ENCODE data around the gene SLC26A1.

The SLC26A1 gene

DNA sequence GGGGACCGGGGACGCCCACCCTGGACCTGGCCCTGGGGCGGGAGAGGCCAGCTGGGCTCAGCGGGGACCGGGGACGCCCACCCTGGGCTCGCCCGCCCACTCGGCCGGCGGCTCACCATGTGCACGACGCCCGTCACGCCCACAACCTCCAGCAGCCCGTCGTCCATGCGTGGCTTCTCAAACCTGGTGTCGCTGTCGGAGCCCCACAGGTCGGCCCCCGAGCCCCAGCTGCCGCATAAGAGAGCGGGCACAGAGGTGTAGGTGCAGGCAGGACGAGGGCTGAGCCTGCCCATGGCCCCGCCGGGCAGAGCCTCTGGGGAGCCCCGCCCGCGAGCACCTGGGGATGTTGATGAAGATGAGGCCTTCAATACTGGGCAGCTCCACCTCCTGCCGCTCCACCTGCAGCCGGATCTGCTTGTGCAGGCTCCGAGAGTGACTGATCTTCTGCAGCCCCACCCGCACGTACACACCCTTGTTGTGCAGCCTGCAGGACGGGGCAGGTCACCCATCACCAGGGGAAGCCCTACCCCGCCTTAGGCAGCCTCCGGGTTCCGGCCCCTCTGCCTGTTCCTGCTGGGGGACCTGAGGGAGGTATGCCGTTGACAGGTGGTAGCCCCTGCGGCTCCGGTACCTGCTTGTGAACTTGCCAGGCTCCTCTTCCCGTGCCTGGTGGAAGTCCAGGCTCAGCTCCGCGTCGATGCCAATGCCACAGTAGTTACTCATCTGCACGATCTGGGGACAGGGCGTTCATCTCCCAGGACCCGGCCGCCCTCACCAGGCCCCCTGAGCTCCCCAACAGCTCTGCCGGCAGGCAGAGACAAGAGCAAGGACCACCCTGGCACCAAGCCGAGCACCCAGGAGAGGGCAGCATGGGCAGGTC lies 31.6 kb downstream of the SLC26A1 start:
- TF ChIP-seq, protein P1, sequence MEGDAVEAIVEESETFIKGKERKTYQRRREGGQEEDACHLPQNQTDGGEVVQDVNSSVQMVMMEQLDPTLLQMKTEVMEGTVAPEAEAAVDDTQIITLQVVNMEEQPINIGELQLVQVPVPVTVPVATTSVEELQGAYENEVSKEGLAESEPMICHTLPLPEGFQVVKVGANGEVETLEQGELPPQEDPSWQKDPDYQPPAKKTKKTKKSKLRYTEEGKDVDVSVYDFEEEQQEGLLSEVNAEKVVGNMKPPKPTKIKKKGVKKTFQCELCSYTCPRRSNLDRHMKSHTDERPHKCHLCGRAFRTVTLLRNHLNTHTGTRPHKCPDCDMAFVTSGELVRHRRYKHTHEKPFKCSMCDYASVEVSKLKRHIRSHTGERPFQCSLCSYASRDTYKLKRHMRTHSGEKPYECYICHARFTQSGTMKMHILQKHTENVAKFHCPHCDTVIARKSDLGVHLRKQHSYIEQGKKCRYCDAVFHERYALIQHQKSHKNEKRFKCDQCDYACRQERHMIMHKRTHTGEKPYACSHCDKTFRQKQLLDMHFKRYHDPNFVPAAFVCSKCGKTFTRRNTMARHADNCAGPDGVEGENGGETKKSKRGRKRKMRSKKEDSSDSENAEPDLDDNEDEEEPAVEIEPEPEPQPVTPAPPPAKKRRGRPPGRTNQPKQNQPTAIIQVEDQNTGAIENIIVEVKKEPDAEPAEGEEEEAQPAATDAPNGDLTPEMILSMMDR (IDR thresholded peaks at IDR 0.05; ENCODE audit: unreplicated experiment in 3 of 3): no peak
- Mint-ChIP-seq H3K9me3 (no peaks in the 10 kb centered on the region), H3K27ac (no peak overlapping the region), H3K36me3 (ENCODE audit: low read depth) (peaks cover 2% of the 10 kb centered on the region), H3K4me1 (no peaks in the 10 kb centered on the region), H3K4me3 (no peak overlapping the region), H3K27me3 (ENCODE audit: low read depth) (no peaks in the 10 kb centered on the region)

DNA sequence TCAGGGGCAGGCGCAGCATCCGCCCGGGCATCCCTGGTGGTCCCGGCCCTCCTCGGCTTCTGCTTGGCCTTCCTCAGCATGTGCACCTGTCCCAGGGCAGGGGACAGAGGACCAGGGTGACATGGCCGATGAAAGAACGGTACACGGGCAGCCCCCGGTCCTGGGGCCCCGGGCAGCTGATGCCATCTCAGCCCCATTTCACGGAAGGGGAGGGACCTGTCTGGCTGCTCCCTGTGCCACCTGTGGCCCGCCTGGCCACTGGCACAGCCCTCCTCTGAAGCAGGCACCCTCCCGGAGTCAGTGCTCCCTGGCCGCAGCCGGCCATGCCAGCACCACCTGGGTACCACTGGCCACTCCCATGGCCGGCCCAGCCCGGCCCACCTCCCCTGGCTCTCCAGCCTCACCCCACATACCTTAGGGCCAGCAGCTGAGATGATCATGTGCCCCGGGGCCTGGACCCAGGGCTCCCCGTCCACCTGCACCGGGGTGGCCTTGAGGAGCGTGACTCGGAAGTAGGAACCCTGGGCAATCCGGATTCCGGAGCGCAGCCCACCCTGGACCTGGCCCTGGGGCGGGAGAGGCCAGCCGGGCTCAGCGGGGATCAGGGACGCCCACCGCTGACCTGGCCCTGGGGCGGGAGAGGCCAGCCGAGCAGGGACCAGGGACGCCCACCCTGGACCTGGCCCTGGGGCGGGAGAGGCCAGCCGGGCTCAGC lies 32.4 kb downstream of the SLC26A1 start:
- TF ChIP-seq, protein P1 (IDR thresholded peaks at IDR 0.05; ENCODE audit: unreplicated experiment in 3 of 3): no peak
- Mint-ChIP-seq H3K4me3 (no peak overlapping the region), H3K4me1 (no peaks in the 10 kb centered on the region), H3K9me3 (no peaks in the 10 kb centered on the region), H3K27me3 (ENCODE audit: low read depth) (no peaks in the 10 kb centered on the region), H3K27ac (no peak overlapping the region), H3K36me3 (ENCODE audit: low read depth) (peaks cover 3% of the 10 kb centered on the region)

DNA sequence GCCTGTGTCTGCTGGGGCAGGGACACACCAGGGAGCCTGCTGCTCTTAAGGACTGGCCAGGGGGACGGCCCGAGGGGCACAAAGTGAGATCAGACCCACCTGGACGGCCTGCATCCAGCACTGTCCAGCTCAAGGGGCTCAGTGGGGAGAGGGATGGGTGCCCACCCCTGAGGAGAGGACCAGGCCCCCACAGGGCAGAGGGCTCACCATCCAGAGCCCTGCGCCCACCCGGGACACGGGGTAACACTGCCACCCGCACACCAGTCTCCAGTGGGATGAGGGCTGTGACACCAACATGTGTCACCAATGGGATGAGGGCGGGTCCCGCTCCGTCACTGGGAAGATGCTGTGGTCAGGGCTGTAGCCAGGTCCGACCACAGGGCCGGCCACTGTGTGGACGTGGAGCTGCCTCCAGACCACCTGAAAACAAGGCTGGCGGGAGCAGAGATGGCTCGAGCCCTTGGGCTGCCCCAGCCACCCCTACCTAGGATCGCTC lies 33.0 kb downstream of the SLC26A1 start:
- TF ChIP-seq, protein P1 (IDR thresholded peaks at IDR 0.05; ENCODE audit: unreplicated experiment in 3 of 3): no peak
- H3K4me1 Mint-ChIP-seq: no peaks in the 10 kb centered on the region
- no peaks in the 10 kb centered on the region for H3K27me3 Mint-ChIP-seq (ENCODE audit: low read depth)
- no peak overlapping the region for H3K27ac Mint-ChIP-seq
- H3K4me3 Mint-ChIP-seq: no peak overlapping the region
- peaks cover 3% of the 10 kb centered on the region for H3K36me3 Mint-ChIP-seq (ENCODE audit: low read depth)
- no peaks in the 10 kb centered on the region for H3K9me3 Mint-ChIP-seq

DNA sequence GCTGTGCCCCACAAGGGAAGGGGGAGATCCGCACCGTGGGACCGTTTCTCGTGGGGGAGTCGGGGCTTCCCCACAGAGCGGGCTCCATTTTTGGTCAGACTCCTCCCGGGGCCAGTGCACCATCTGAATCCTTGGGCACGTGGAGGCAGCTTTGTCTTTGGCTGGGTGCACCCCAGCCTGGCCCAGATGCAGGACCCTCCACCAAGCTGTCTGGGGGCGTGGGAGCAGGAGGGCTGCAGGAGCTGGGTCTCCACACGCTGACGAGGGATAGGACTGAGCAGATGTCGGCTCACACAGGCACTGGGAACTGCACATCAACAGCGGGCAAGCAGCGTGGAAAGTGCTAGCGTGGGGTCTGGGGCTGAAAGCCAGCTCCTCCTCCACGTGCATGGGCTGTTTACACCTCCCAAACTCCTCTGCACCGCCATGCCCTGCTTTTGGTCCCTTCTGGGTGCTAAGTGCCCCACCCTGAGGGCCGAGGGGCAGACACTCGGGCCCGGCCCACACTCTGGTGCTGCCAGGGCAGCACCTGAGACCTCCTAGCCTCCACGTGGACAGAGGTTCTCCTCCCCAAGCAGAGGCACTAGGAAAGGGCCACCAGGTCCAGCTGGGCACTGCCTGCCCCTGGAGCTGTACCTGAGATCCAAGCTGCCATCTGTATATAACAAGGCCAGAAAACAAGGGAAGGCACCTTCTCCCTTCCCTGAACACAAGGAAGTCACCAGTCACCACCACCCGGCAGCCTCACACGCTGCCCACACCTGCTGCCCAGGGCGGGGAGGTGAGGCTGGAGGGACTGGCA lies 33.7 kb downstream of the SLC26A1 start:
- Mint-ChIP-seq H3K9me3 (no peaks in the 10 kb centered on the region), H3K27me3 (ENCODE audit: low read depth) (no peaks in the 10 kb centered on the region), H3K4me3 (no peak overlapping the region), H3K36me3 (ENCODE audit: low read depth) (peaks cover 7% of the 10 kb centered on the region), H3K27ac (no peak overlapping the region), H3K4me1 (no peaks in the 10 kb centered on the region)
- TF ChIP-seq, protein P1 (IDR thresholded peaks at IDR 0.05; ENCODE audit: unreplicated experiment in 3 of 3): no peak

DNA sequence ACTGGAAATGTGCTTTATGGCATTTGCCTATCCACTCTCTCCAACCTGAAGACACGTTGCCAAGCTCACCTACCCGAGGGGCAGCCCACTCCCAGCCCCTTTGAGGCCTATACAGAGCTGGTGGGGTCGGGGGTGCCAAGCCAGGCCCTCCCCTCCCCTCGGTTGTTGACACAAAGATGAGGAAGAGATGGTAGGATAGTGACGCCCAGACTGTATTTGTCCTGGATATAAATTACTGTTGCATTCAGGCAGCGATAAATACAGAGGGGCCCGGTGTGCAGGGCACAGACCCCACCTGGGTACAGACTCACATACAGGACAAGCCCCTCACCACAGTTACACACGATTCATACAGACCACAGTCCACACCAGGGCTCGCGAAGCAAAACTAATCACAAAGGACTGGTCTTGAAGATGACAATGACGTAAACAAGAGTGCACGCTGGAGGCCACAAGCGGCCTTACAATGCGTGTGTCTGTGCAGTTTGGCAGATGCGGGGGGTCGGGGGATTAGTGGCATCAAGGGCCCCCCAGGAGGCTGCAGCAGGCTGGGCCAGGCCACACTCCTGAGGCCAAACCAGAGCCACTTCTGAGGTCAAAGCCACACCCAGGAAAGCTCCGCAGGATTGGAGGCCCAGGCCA lies 34.4 kb downstream of the SLC26A1 start:
- no peak overlapping the region for H3K4me3 Mint-ChIP-seq
- H3K27ac Mint-ChIP-seq: no peak overlapping the region
- H3K4me1 Mint-ChIP-seq: no peaks in the 10 kb centered on the region
- TF ChIP-seq, protein P1 (IDR thresholded peaks at IDR 0.05; ENCODE audit: unreplicated experiment in 3 of 3): no peak
- H3K27me3 Mint-ChIP-seq (ENCODE audit: low read depth): no peaks in the 10 kb centered on the region
- H3K9me3 Mint-ChIP-seq: no peaks in the 10 kb centered on the region
- H3K36me3 Mint-ChIP-seq (ENCODE audit: low read depth): peaks cover 12% of the 10 kb centered on the region

Data from nephron (organoid).